Lower leg skin (tissue), 3 donors: ENCODE data around the gene RNF213.

Experiments
- POLR2A ChIP-seq, 2 donors: fragments of 450-650 bp; IDR thresholded peaks; one replicate each; pipeline ENCODE4 v1.6.1; 2016 to 2017; ENCODE audit warnings: antibody characterized with exemption in 2 of 2, mild to moderate bottlenecking in 1 of 2, moderate library complexity in 1 of 2
- TF ChIP-seq, protein P1 (sequence below), 3 donors: fragments of 450-650 bp; IDR thresholded peaks; one replicate each; pipeline ENCODE4 v1.5.1; 2016; ENCODE audit warnings: antibody characterized with exemption in 3 of 3, mild to moderate bottlenecking in 3 of 3, moderate library complexity in 2 of 3

GRCh38 chr17:80395402-80396151, 134.9 kb downstream of the RNF213 start:
- TF ChIP-seq POLR2A (IDR thresholded peaks at IDR 0.05) = no peak
- TF ChIP-seq, protein P1, sequence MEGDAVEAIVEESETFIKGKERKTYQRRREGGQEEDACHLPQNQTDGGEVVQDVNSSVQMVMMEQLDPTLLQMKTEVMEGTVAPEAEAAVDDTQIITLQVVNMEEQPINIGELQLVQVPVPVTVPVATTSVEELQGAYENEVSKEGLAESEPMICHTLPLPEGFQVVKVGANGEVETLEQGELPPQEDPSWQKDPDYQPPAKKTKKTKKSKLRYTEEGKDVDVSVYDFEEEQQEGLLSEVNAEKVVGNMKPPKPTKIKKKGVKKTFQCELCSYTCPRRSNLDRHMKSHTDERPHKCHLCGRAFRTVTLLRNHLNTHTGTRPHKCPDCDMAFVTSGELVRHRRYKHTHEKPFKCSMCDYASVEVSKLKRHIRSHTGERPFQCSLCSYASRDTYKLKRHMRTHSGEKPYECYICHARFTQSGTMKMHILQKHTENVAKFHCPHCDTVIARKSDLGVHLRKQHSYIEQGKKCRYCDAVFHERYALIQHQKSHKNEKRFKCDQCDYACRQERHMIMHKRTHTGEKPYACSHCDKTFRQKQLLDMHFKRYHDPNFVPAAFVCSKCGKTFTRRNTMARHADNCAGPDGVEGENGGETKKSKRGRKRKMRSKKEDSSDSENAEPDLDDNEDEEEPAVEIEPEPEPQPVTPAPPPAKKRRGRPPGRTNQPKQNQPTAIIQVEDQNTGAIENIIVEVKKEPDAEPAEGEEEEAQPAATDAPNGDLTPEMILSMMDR (IDR thresholded peaks at IDR 0.05) = no peak
